ENCODE data around the gene SSB. TPM values are rescaled to one million over a fixed set of nuclear protein-coding genes. Genes with fewer than 3 reads are reported as not detected.

Gene SSB
- total and polyA plus RNA-seq, 2 of the 13 experiments (the other 11 are each of a cell fraction or from before 2014, with no cell fraction given), result 109 to 208 TPM

DNA sequence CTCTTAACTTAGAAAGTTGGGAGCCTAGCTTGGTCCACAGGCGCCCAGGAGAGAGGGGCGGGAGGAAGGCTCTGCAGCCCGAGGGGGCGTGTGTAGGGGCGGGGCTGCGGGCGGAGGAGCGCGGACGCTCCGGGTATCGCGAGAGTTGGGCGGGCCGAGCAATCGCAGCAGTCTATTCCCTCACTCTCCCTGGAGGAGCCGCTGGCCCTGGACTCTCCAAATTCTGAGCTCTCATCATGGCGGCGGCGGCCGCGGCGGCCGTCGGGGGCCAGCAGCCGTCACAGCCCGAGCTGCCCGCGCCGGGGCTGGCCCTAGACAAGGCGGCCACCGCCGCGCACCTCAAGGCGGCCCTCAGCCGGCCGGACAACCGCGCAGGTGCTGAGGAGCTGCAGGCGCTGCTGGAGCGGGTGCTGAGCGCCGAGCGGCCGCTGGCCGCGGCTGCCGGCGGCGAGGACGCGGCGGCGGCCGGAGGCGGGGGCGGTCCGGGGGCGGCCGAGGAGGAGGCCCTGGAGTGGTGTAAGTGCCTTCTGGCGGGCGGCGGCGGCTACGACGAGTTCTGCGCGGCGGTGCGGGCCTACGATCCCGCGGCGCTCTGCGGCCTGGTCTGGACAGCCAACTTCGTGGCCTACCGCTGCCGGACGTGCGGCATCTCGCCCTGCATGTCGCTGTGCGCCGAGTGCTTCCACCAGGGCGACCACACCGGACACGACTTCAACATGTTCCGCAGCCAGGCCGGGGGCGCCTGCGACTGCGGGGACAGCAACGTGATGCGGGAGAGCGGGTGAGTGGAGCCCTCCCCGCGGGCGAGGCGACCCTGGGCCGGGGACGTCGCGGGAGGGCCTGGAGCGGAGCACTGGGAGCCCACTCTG is 28.8 kb downstream of the SSB start, which contains the start of gene UBR3 (continued):
- TF ChIP-seq, protein P1, sequence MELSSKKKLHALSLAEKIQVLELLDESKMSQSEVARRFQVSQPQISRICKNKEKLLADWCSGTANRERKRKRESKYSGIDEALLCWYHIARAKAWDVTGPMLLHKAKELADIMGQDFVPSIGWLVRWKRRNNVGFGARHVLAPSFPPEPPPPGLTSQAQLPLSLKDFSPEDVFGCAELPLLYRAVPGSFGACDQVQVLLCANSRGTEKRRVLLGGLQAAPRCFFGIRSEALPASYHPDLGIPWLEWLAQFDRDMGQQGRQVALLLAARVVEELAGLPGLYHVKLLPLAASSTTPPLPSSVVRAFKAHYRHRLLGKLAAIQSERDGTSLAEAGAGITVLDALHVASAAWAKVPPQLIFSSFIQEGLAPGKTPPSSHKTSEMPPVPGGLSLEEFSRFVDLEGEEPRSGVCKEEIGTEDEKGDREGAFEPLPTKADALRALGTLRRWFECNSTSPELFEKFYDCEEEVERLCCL (CRISPR knock-in tag; IDR thresholded peaks at IDR 0.05; ENCODE audit: borderline replicate concordance), result no peak
- no peak for TF ChIP-seq ZSCAN12 (CRISPR knock-in tag; IDR thresholded peaks at IDR 0.05)
- no peak for TF ChIP-seq ZNF614 (CRISPR knock-in tag; IDR thresholded peaks at IDR 0.05; ENCODE audit: borderline replicate concordance)
- no peak for TF ChIP-seq REPIN1 (CRISPR knock-in tag; IDR thresholded peaks at IDR 0.05; ENCODE audit: borderline replicate concordance, low read depth)
- no peak for TF ChIP-seq RORA (CRISPR knock-in tag; IDR thresholded peaks at IDR 0.05)
- TF ChIP-seq, protein P2, sequence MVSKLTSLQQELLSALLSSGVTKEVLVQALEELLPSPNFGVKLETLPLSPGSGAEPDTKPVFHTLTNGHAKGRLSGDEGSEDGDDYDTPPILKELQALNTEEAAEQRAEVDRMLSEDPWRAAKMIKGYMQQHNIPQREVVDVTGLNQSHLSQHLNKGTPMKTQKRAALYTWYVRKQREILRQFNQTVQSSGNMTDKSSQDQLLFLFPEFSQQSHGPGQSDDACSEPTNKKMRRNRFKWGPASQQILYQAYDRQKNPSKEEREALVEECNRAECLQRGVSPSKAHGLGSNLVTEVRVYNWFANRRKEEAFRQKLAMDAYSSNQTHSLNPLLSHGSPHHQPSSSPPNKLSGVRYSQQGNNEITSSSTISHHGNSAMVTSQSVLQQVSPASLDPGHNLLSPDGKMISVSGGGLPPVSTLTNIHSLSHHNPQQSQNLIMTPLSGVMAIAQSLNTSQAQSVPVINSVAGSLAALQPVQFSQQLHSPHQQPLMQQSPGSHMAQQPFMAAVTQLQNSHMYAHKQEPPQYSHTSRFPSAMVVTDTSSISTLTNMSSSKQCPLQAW (CRISPR knock-in tag; IDR thresholded peaks at IDR 0.05), result no peak
- TF ChIP-seq ZNF331 (CRISPR knock-in tag; IDR thresholded peaks at IDR 0.05), result peak; percentile 77; the same call in 1 of the 2 replicates
- 0 out of 2 replicates have a peak, but pooled peaks have one; percentile 41 for TF ChIP-seq ZFP90 (CRISPR knock-in tag; IDR thresholded peaks at IDR 0.05; ENCODE audit: borderline replicate concordance)
- TF ChIP-seq DNMT1 (CRISPR knock-in tag; IDR thresholded peaks at IDR 0.05), result peak; percentile 73; the same call in 1 of the 2 replicates
- TF ChIP-seq, protein P3, sequence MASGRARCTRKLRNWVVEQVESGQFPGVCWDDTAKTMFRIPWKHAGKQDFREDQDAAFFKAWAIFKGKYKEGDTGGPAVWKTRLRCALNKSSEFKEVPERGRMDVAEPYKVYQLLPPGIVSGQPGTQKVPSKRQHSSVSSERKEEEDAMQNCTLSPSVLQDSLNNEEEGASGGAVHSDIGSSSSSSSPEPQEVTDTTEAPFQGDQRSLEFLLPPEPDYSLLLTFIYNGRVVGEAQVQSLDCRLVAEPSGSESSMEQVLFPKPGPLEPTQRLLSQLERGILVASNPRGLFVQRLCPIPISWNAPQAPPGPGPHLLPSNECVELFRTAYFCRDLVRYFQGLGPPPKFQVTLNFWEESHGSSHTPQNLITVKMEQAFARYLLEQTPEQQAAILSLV (CRISPR knock-in tag; IDR thresholded peaks at IDR 0.05; ENCODE audit: borderline replicate concordance), result peak; percentile 17; the same call in 1 of the 2 replicates
- TF ChIP-seq THAP11 (CRISPR knock-in tag; IDR thresholded peaks at IDR 0.05), result peak; percentile 69
- peak; percentile 79; the same call in 1 of the 2 replicates for TF ChIP-seq WIZ (CRISPR knock-in tag; IDR thresholded peaks at IDR 0.05)
- TF ChIP-seq ZNF562 (CRISPR knock-in tag; IDR thresholded peaks at IDR 0.05; ENCODE audit: borderline replicate concordance), result no peak
- TF ChIP-seq PHF20 (CRISPR knock-in tag; IDR thresholded peaks at IDR 0.05), result peak; percentile 55
- no peak for TF ChIP-seq ZNF543 (CRISPR knock-in tag; IDR thresholded peaks at IDR 0.05)
- TF ChIP-seq ZNF577 (CRISPR knock-in tag; IDR thresholded peaks at IDR 0.05; ENCODE audit: borderline replicate concordance, low read depth), result no peak
- TF ChIP-seq ZIK1 (CRISPR knock-in tag; IDR thresholded peaks at IDR 0.05; ENCODE audit: borderline replicate concordance, low read depth), result peak; percentile 75; the same call in 1 of the 2 replicates
- no peak for TF ChIP-seq PRMT3 (CRISPR knock-in tag; IDR thresholded peaks at IDR 0.05; ENCODE audit: borderline replicate concordance, low read depth)
- no peak; the same call in 1 of the 2 replicates for TF ChIP-seq ZNF891 (CRISPR knock-in tag; IDR thresholded peaks at IDR 0.05)
- peak; percentile 85; the same call in 1 of the 2 replicates for TF ChIP-seq HOXA9 (CRISPR knock-in tag; IDR thresholded peaks at IDR 0.05; ENCODE audit: borderline replicate concordance)
- TF ChIP-seq ZNF776 (CRISPR knock-in tag; IDR thresholded peaks at IDR 0.05), result no peak; the same call in 1 of the 2 replicates

Data from HepG2 (cell line).